Neural crest cell (in vitro differentiated cells): Measurements from ENCODE around the gene RPL6. TPM values are rescaled to one million over a fixed set of nuclear protein-coding genes. Genes with fewer than 3 reads are reported as not detected.

Experiments used
- DNase-seq: peaks from one replicate; pipeline ENCODE4 v3.0.0; 2021; ENCODE audit warnings: low read depth, mixed read lengths, low spot score
- H3K27ac Mint-ChIP-seq: one replicate; pipeline ENCODE4 v1.8.0; 2021; ENCODE audit warnings: mild to moderate bottlenecking, mixed read lengths; ENCODE audit not compliant: unreplicated experiment
- H3K27me3 Mint-ChIP-seq: 2 replicates; pipeline ENCODE4 v1.8.0; 2021; ENCODE audit warnings: low read depth, mild to moderate bottlenecking, mixed read lengths
- H3K36me3 Mint-ChIP-seq: 2 replicates; pipeline ENCODE4 v1.8.0; 2021; ENCODE audit warnings: low read depth, mild to moderate bottlenecking, mixed read lengths
- H3K4me1 Mint-ChIP-seq: 2 replicates; pipeline ENCODE4 v1.8.0; 2021; ENCODE audit warnings: mixed read lengths
- H3K4me3 Mint-ChIP-seq: one replicate; pipeline ENCODE4 v1.8.0; 2021; ENCODE audit warnings: mild to moderate bottlenecking, mixed read lengths
- H3K9me3 Mint-ChIP-seq: 2 replicates; pipeline ENCODE4 v1.8.0; 2021; ENCODE audit warnings: mixed read lengths
- CTCF ChIP-seq: fragments of 200-600 bp; sonication (generic); conservative IDR thresholded peaks from 2 replicates; pipeline ENCODE4 v1.5.0; 2021; ENCODE audit warnings: antibody characterized with exemption, mild to moderate bottlenecking
- total RNA-seq: library from RNA; stranded (reverse); gene quantifications from 2 replicates; pipeline ENCODE4 v1.2.1, GENCODE V29; 2021

RPL6 gene
- total RNA-seq, 1 donor from 2014 or later: 1,997 TPM

- H3K27me3 Mint-ChIP-seq: no peaks in the 10 kb centered on the region
- no peak overlapping the region for H3K4me3 Mint-ChIP-seq
- H3K36me3 Mint-ChIP-seq: no peaks in the 10 kb centered on the region
- no peak overlapping the region for H3K27ac Mint-ChIP-seq
- H3K4me1 Mint-ChIP-seq: peaks cover 9% of the 10 kb centered on the region
- no peaks in the 10 kb centered on the region for H3K9me3 Mint-ChIP-seq
- no peak for DNase-seq
- TF ChIP-seq CTCF: no peak
Measured at GRCh38 chr12:112368856-112369255, 40.5 kb downstream of the RPL6 start.

GRCh38 chr12:112367965-112368364, 41.4 kb downstream of the RPL6 start:
- no peaks in the 10 kb centered on the region for H3K27me3 Mint-ChIP-seq
- H3K9me3 Mint-ChIP-seq: no peaks in the 10 kb centered on the region
- peaks cover 9% of the 10 kb centered on the region for H3K4me1 Mint-ChIP-seq
- no peak overlapping the region for H3K4me3 Mint-ChIP-seq
- no peaks in the 10 kb centered on the region for H3K36me3 Mint-ChIP-seq
- no peak overlapping the region for H3K27ac Mint-ChIP-seq
- TF ChIP-seq CTCF: no peak
- no peak for DNase-seq

- H3K9me3 Mint-ChIP-seq: no peaks in the 10 kb centered on the region
- TF ChIP-seq CTCF: no peak
- DNase-seq: no peak
- peaks cover 9% of the 10 kb centered on the region for H3K4me1 Mint-ChIP-seq
- no peak overlapping the region for H3K4me3 Mint-ChIP-seq
- no peak overlapping the region for H3K27ac Mint-ChIP-seq
- H3K36me3 Mint-ChIP-seq: no peaks in the 10 kb centered on the region
- H3K27me3 Mint-ChIP-seq: no peaks in the 10 kb centered on the region
Measured at GRCh38 chr12:112362310-112362709, 47.1 kb downstream of the RPL6 start.

- Mint-ChIP-seq H3K4me3 (no peak overlapping the region), H3K9me3 (no peaks in the 10 kb centered on the region), H3K27ac (no peak overlapping the region), H3K27me3 (no peaks in the 10 kb centered on the region), H3K36me3 (no peaks in the 10 kb centered on the region), H3K4me1 (peaks cover 9% of the 10 kb centered on the region)
- TF ChIP-seq CTCF: no peak
- DNase-seq: no peak
Measured at GRCh38 chr12:112361271-112361670, 48.1 kb downstream of the RPL6 start.

- no peaks in the 10 kb centered on the region for H3K9me3 Mint-ChIP-seq
- H3K27ac Mint-ChIP-seq: no peak overlapping the region
- DNase-seq: no peak
- TF ChIP-seq CTCF: no peak
- no peaks in the 10 kb centered on the region for H3K27me3 Mint-ChIP-seq
- no peaks in the 10 kb centered on the region for H3K36me3 Mint-ChIP-seq
- H3K4me3 Mint-ChIP-seq: no peak overlapping the region
- no peaks in the 10 kb centered on the region for H3K4me1 Mint-ChIP-seq
Measured at GRCh38 chr12:112359290-112359689, 50.1 kb downstream of the RPL6 start.

- TF ChIP-seq CTCF: no peak
Measured at GRCh38 chr12:112357214-112357613, 52.2 kb downstream of the RPL6 start.

More at GRCh38 chr12:112357214-112357613, 52.2 kb downstream of the RPL6 start:
- Mint-ChIP-seq H3K4me3 (no peak overlapping the region), H3K9me3 (peaks cover 2% of the 10 kb centered on the region), H3K27me3 (no peaks in the 10 kb centered on the region), H3K36me3 (no peaks in the 10 kb centered on the region), H3K27ac (no peak overlapping the region), H3K4me1 (peaks cover 4% of the 10 kb centered on the region)
- DNase-seq: no peak
